HG02798 (cell line): Measurements from ENCODE around the gene HPS5.
A peak's percentile ranks its signal among the peaks of the same experiment; 100 is the strongest.

Experiments used
- ATAC-seq: cut with Tn5 transposase; IDR thresholded peaks from one replicate; pipeline ENCODE4 v1.9.1; 2021; ENCODE audit warnings: mild to moderate bottlenecking; ENCODE audit not compliant: unreplicated experiment, poor library complexity

HPS5 gene

DNA sequence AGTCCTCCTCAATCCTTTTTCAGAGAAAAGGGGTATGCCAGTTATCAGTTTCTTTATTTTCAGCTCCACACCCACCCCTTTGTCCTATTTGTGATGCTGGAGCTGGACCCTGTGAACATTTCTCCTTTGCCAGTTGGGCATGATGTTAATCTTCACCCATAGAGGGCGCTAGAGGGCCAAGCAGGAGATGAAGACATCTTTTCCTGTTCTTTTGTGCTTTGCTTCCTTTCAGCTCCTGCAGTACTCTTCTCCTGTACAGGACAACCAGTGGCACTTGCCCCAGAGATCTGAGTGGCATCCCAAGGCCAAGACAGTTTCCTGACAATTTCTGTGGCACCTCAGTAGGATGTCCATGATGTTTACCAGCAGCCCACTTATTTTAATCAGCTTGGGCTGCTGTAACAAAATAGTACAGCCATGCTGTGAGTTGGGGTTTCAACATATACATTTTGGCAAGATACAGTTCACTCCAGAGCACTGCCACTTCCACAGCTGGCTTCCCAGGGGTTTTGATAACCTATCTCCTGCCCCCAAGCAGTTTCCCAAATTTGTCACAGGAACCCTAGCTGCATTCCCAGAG is 78.1 kb downstream of the HPS5 start:
- no peak for ATAC-seq

- ATAC-seq, result no peak
Observed at GRCh38 chr11:18239655-18240054, 82.3 kb downstream of the HPS5 start.

DNA sequence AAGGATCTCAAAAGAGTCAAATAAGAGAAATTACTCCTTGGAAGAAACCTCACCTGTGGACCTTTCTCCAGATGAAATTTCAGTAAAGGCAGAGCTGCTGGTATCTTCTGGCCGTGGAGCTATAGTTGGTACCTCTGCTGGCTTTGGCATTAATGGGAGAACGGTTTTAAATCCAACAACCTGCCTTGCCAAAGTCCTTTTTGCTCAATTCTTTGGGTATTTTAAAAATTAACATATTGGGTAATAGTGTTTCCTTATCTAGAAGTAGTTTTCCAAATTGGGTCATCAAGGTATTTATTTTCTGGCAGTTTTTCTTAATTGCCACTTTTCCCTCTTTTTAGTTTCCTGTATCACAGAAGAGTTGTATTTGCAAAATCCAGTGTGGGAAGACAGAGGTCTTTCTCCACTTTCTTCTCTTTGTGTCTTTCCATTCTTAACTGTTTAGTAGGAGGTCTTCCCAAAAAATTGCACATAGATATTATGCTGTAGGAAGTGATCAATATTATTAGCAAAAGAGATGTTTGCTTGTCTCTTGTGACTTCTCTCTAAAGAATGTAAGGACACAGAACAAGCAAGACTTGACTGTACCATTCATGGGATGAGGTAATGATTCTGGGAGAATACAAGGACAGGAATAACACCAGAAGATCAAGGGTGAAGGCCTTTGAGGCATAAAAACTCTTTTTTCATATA is 85.1 kb downstream of the HPS5 start, which contains the start of gene SAA4:
Gene SAA4, minus strand, starts transcription at position 139 of the 693 bp plus-strand sequence. CDS start 876 bp downstream, outside the sequence.
- ATAC-seq, result no peak

DNA sequence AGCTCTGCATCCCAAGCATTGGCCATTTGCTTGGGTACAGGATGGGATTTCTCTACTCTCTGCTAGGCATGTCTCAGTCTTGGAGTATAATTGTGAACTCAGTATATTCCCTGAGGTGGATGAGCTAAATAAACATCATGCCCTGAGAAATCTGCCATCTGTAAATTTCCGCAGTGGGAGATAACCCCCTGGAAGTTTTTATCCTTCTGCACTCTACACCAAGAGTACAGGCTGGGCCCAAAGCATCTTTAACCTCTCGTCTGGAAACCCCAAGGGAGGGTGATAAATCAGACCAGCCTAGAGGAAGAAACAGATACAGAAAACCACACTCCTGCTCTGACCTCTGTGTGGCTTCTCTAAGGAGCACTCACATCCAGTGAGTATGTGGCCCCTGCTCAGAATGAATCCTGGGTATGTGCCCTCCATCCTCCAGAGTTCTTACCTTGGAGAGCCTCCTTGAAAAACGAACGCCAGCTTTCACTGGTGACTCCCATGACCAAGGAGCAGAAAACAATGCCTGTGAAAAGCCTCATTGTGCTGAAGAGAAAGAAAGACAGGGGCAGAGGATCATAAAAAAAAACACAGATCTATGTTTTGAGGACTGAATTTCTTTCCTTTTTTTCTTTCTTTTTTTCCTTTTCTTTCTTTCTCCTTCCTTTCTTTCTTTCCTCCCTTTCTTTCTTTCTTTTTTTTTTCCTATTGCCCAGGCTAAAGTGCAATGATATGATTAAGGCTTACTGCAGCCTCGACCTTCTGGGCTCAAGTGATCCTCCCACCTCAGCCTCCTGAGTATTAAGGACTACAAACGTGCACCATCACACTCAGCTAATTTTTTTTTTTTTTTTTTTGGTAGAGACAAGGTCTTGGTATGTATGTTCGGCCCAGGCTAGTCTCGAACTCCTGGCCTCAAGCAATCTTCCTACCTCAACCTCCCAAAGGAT is 86.3 kb downstream of the HPS5 start:
- no peak for ATAC-seq

GRCh38 chr11:18233912-18234311 is 88.0 kb downstream of the HPS5 start:
- no peak for ATAC-seq

DNA sequence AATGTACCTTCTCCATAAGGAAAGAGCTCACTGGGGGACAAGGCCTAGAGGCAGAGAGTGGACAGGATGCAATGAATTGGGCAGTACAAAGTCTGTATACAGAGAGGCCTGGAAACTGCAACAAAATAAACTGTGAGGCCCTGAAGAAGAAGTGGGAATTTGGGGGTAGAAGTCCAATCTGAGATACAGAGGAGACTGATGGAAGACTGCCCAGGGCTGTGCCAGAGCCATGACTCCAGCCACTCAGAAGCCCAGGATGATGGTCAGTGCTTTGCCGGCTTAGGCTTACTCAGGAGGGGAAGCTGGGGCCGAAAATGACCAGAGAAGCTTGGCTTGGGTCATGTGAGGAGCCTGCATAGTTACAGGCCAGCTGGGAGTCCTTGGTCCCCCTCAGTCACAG is 91.1 kb downstream of the HPS5 start:
- ATAC-seq, result no peak

GRCh38 chr11:18229501-18229900 is 92.4 kb downstream of the HPS5 start:
- peak; percentile 94 for ATAC-seq
